ENCODE results near the gene RHBDD2.
"Not testable (repeated sequence)": the region's sequence is repeated elsewhere in the genome, so short reads cannot be mapped to it uniquely, and the experiment has no call there.

RHBDD2 gene

GRCh38 chr7:75874180-75874579 lies 4.7 kb upstream of the RHBDD2 start:
- not testable (repeated sequence) for DNase-seq; H3K4me3 Mint-ChIP-seq; H3K36me3 Mint-ChIP-seq (ENCODE audit: low read depth); H3K27me3 Mint-ChIP-seq; H3K27ac Mint-ChIP-seq; ATAC-seq; H3K9me3 Mint-ChIP-seq
- H3K4me1 Mint-ChIP-seq, result peaks cover 33% of the 10 kb centered on the region

- no peak for DNase-seq
- Mint-ChIP-seq H3K4me1 (peaks cover 30% of the 10 kb centered on the region), H3K27me3 (no peaks in the 10 kb centered on the region), H3K36me3 (ENCODE audit: low read depth) (peaks cover under 1% of the 10 kb centered on the region), H3K27ac (no peak overlapping the region), H3K4me3 (no peak overlapping the region), H3K9me3 (no peaks in the 10 kb centered on the region)
- ATAC-seq, result no peak
Observed at GRCh38 chr7:75875113-75876080, 3.4 kb upstream of the RHBDD2 start.

- H3K27ac Mint-ChIP-seq, result no peak overlapping the region
- ATAC-seq, result no peak
Observed at GRCh38 chr7:75876126-75876881, 2.5 kb upstream of the RHBDD2 start.

GRCh38 chr7:75878312-75878768 lies 494 bp upstream of the RHBDD2 start:
- no peak for DNase-seq
- Mint-ChIP-seq H3K9me3 (no peaks in the 10 kb centered on the region), H3K36me3 (ENCODE audit: low read depth) (peaks cover 25% of the 10 kb centered on the region), H3K27me3 (no peaks in the 10 kb centered on the region), H3K4me1 (peaks cover 38% of the 10 kb centered on the region), H3K4me3 (peak overlapping the region; percentile 94), H3K27ac (peak overlapping the region; percentile 92)
- peak; percentile 50 for ATAC-seq

More at GRCh38 chr7:75876126-75876881, 2.5 kb upstream of the RHBDD2 start:
- no peaks in the 10 kb centered on the region for H3K9me3 Mint-ChIP-seq
- H3K36me3 Mint-ChIP-seq (ENCODE audit: low read depth), result peaks cover 8% of the 10 kb centered on the region
- no peak overlapping the region for H3K4me3 Mint-ChIP-seq
- no peaks in the 10 kb centered on the region for H3K27me3 Mint-ChIP-seq
- H3K4me1 Mint-ChIP-seq, result peaks cover 29% of the 10 kb centered on the region
- no peak for DNase-seq

- no peak for DNase-seq
- Mint-ChIP-seq H3K36me3 (ENCODE audit: low read depth) (peaks cover 35% of the 10 kb centered on the region), H3K4me1 (peaks cover 38% of the 10 kb centered on the region), H3K27ac (peak overlapping the region; percentile 92), H3K4me3 (peak overlapping the region; percentile 94), H3K27me3 (no peaks in the 10 kb centered on the region), H3K9me3 (no peaks in the 10 kb centered on the region)
- peak; percentile 8 for ATAC-seq
Observed at GRCh38 chr7:75879771-75880184, 944 bp downstream of the RHBDD2 start.

GRCh38 chr7:75880242-75880641 lies 1.4 kb downstream of the RHBDD2 start:
- H3K27ac Mint-ChIP-seq, result peak overlapping the region; percentile 92
- ATAC-seq, result peak; percentile 16
- DNase-seq, result no peak
- no peaks in the 10 kb centered on the region for H3K27me3 Mint-ChIP-seq
- no peaks in the 10 kb centered on the region for H3K9me3 Mint-ChIP-seq
- H3K4me1 Mint-ChIP-seq, result peaks cover 38% of the 10 kb centered on the region
- peak overlapping the region; percentile 94 for H3K4me3 Mint-ChIP-seq
- peaks cover 35% of the 10 kb centered on the region for H3K36me3 Mint-ChIP-seq (ENCODE audit: low read depth)

GRCh38 chr7:75881436-75882095 lies 2.7 kb downstream of the RHBDD2 start:
- H3K4me3 Mint-ChIP-seq, result peak overlapping the region; percentile 32
- peak overlapping the region; percentile 54 for H3K27ac Mint-ChIP-seq
- no peak for ATAC-seq

GRCh38 chr7:75883265-75883824 lies 4.5 kb downstream of the RHBDD2 start:
- not testable (repeated sequence) for H3K9me3 Mint-ChIP-seq, H3K27me3 Mint-ChIP-seq, ATAC-seq, DNase-seq, H3K4me3 Mint-ChIP-seq
- H3K36me3 Mint-ChIP-seq (ENCODE audit: low read depth), result peaks cover 44% of the 10 kb centered on the region
- H3K27ac Mint-ChIP-seq, result peak overlapping the region; percentile 27
- H3K4me1 Mint-ChIP-seq, result peaks cover 34% of the 10 kb centered on the region

More at GRCh38 chr7:75881436-75882095, 2.7 kb downstream of the RHBDD2 start:
- no peaks in the 10 kb centered on the region for H3K9me3 Mint-ChIP-seq
- H3K4me1 Mint-ChIP-seq, result peaks cover 38% of the 10 kb centered on the region
- no peaks in the 10 kb centered on the region for H3K27me3 Mint-ChIP-seq
- DNase-seq, result no peak
- peaks cover 40% of the 10 kb centered on the region for H3K36me3 Mint-ChIP-seq (ENCODE audit: low read depth)

- Mint-ChIP-seq H3K36me3 (ENCODE audit: low read depth) (peaks cover 49% of the 10 kb centered on the region), H3K4me1 (peaks cover 39% of the 10 kb centered on the region), H3K27ac (no peak overlapping the region), H3K27me3 (no peaks in the 10 kb centered on the region), H3K9me3 (no peaks in the 10 kb centered on the region), H3K4me3 (no peak overlapping the region)
- no peak for DNase-seq
- ATAC-seq, result no peak
Observed at GRCh38 chr7:75884476-75884875, 5.6 kb downstream of the RHBDD2 start.

- Mint-ChIP-seq H3K36me3 (ENCODE audit: low read depth) (peaks cover 51% of the 10 kb centered on the region), H3K4me1 (peaks cover 39% of the 10 kb centered on the region), H3K4me3 (no peak overlapping the region), H3K9me3 (no peaks in the 10 kb centered on the region), H3K27ac (no peak overlapping the region), H3K27me3 (no peaks in the 10 kb centered on the region)
- no peak for ATAC-seq
- DNase-seq, result no peak
Observed at GRCh38 chr7:75885036-75885435, 6.2 kb downstream of the RHBDD2 start.

GRCh38 chr7:75887669-75888369 lies 9.0 kb downstream of the RHBDD2 start:
- Mint-ChIP-seq H3K36me3 (ENCODE audit: low read depth) (peaks cover 30% of the 10 kb centered on the region), H3K27me3 (no peaks in the 10 kb centered on the region), H3K27ac (no peak overlapping the region), H3K4me3 (no peak overlapping the region), H3K9me3 (no peaks in the 10 kb centered on the region), H3K4me1 (peaks cover 19% of the 10 kb centered on the region)
- ATAC-seq (no peak), DNase-seq (no peak)

GRCh38 chr7:75888464-75889222 lies 9.8 kb downstream of the RHBDD2 start:
- no peak for ATAC-seq
- H3K4me1 Mint-ChIP-seq, result peaks cover 17% of the 10 kb centered on the region
- DNase-seq, result no peak
- H3K27ac Mint-ChIP-seq, result peak overlapping the region; percentile 69
- peaks cover 24% of the 10 kb centered on the region for H3K36me3 Mint-ChIP-seq (ENCODE audit: low read depth)
- no peaks in the 10 kb centered on the region for H3K27me3 Mint-ChIP-seq
- H3K9me3 Mint-ChIP-seq, result no peaks in the 10 kb centered on the region
- no peak overlapping the region for H3K4me3 Mint-ChIP-seq

GRCh38 chr7:75889223-75889825 lies 10.5 kb downstream of the RHBDD2 start:
- H3K27me3 Mint-ChIP-seq, result no peaks in the 10 kb centered on the region
- ATAC-seq, result no peak
- H3K4me1 Mint-ChIP-seq, result peaks cover 17% of the 10 kb centered on the region
- H3K27ac Mint-ChIP-seq, result peak overlapping the region; percentile 69
- no peaks in the 10 kb centered on the region for H3K9me3 Mint-ChIP-seq
- no peak overlapping the region for H3K4me3 Mint-ChIP-seq
- peaks cover 21% of the 10 kb centered on the region for H3K36me3 Mint-ChIP-seq (ENCODE audit: low read depth)
- DNase-seq, result no peak
